AG04449 (cell line): ENCODE results near the gene ZFAND4.
"Not testable (repeated sequence)": the region's sequence is repeated elsewhere in the genome, so short reads cannot be mapped to it uniquely, and the experiment has no call there.

Experiments
- CTCF ChIA-PET: fragments of 350-600 bp; formaldehyde crosslinking; extraction: SDS; loops from one replicate; lab custom pipeline; 2021; ENCODE audit warnings: antibody characterized with exemption; lab: Yijun Ruan, JAX
- POLR2A ChIA-PET: fragments of 400-600, 350-600 bp; formaldehyde crosslinking; extraction: SDS; loops from one replicate; lab custom pipeline; 2020; ENCODE audit warnings: antibody characterized with exemption, inconsistent platforms; lab: Yijun Ruan, JAX
- DNase-seq: peaks from one replicate; pipeline ENCODE4 v3.0.0-alpha.2; 2010; ENCODE audit warnings: low read depth, low spot score
- H3K4me3 ChIP-seq: 2 replicates; pipeline ENCODE4 v1.5.1; 2011; ENCODE audit warnings: low read depth, mild to moderate bottlenecking, control low read depth, low read length
- CTCF ChIP-seq: IDR thresholded peaks from one replicate; pipeline ENCODE4 v1.5.1; 2011; ENCODE audit warnings: mild to moderate bottlenecking, moderate library complexity, low read length, control low read depth, inconsistent platforms; ENCODE audit not compliant: insufficient read depth; ENCODE audit errors: missing control alignments

Gene ZFAND4

GRCh38 chr10:45672181-45673073, at the start of gene ZFAND4:
ZFAND4 (minus strand) TSS chr10:45672772; CDS start chr10:45663725, 9,047 bp downstream.
- peak; percentile 78 for TF ChIP-seq CTCF

GRCh38 chr10:45721503-45721902, 48.9 kb upstream of the ZFAND4 start:
- CTCF ChIA-PET, H3K4me3 ChIP-seq, POLR2A ChIA-PET, DNase-seq: not testable (repeated sequence)

More at GRCh38 chr10:45672181-45673073, at the start of gene ZFAND4:
- peak within 1 kb of the TSS; percentile 89 for H3K4me3 ChIP-seq
- ChIA-PET CTCF (interaction anchor here (0.8 to 4.0 kb wide), 8 partner anchors 10 to 437 kb away, joined by 3 to 21 read pairs (median 4); no protein-coding TSS in a partner anchor), POLR2A (interaction anchor here (1.0 kb wide), 1 partner anchor 205 kb away, joined by 3 read pairs; no protein-coding TSS in a partner anchor)
- DNase-seq: peak; percentile 70

- H3K4me3 ChIP-seq, DNase-seq, POLR2A ChIA-PET, CTCF ChIA-PET: not testable (repeated sequence)
Measured at GRCh38 chr10:45717642-45718041, 45.1 kb upstream of the ZFAND4 start.

- DNase-seq, CTCF ChIA-PET, POLR2A ChIA-PET, H3K4me3 ChIP-seq: not testable (repeated sequence)
Measured at GRCh38 chr10:45717053-45717452, 44.5 kb upstream of the ZFAND4 start.

GRCh38 chr10:45711223-45711622, 38.7 kb upstream of the ZFAND4 start:
- H3K4me3 ChIP-seq, POLR2A ChIA-PET, DNase-seq, CTCF ChIA-PET: not testable (repeated sequence)

GRCh38 chr10:45710200-45710796, 37.7 kb upstream of the ZFAND4 start:
- CTCF ChIA-PET, DNase-seq, H3K4me3 ChIP-seq, POLR2A ChIA-PET: not testable (repeated sequence)

- CTCF ChIA-PET, POLR2A ChIA-PET, H3K4me3 ChIP-seq, DNase-seq: not testable (repeated sequence)
Measured at GRCh38 chr10:45678467-45678866, 5.9 kb upstream of the ZFAND4 start.

- ChIA-PET CTCF (interaction anchor here (0.9 to 1.2 kb wide), 2 partner anchors 28 to 211 kb away, joined by 3 read pairs; no protein-coding TSS in a partner anchor), POLR2A (no interaction called here)
- TF ChIP-seq CTCF: no peak
- DNase-seq: no peak
- no peak overlapping the region for H3K4me3 ChIP-seq
Measured at GRCh38 chr10:45675388-45675787, 2.8 kb upstream of the ZFAND4 start.

GRCh38 chr10:45673074-45673648, 589 bp upstream of the ZFAND4 start:
- TF ChIP-seq CTCF: no peak
- POLR2A ChIA-PET: interaction anchor here (1.0 kb wide), 1 partner anchor 206 kb away, joined by 3 read pairs; no protein-coding TSS in a partner anchor
- CTCF ChIA-PET: interaction anchor here (1.0 to 4.0 kb wide), 4 partner anchors 10 to 438 kb away, joined by 3 to 21 read pairs (median 6); no protein-coding TSS in a partner anchor
- DNase-seq: no peak
- H3K4me3 ChIP-seq: peak overlapping the region; percentile 89

- DNase-seq, POLR2A ChIA-PET: not testable (repeated sequence)
- CTCF ChIA-PET: interaction anchor here (0.8 to 4.0 kb wide), 6 partner anchors 8 to 436 kb away, joined by 3 to 21 read pairs (median 4); no protein-coding TSS in a partner anchor
- H3K4me3 ChIP-seq: peak overlapping the region; percentile 20; the same call in 1 of the 2 replicates
Measured at GRCh38 chr10:45671300-45671699, 1.3 kb downstream of the ZFAND4 start.

- CTCF ChIA-PET: interaction anchor here (0.9 kb wide), 1 partner anchor 11 kb away, joined by 3 read pairs; no protein-coding TSS in a partner anchor
- DNase-seq, POLR2A ChIA-PET, H3K4me3 ChIP-seq: not testable (repeated sequence)
Measured at GRCh38 chr10:45669897-45670296, 2.7 kb downstream of the ZFAND4 start.
